HG02840 (cell line): ENCODE results near the gene MACROD1.

Experiments
- ATAC-seq: cut with Tn5 transposase; IDR thresholded peaks from one replicate; pipeline ENCODE4 v1.9.1; 2021; ENCODE audit warnings: mild to moderate bottlenecking, moderate library complexity, moderate number of reproducible peaks; ENCODE audit not compliant: unreplicated experiment, low FRiP score

The MACROD1 gene

GRCh38 chr11:64043545-64043944 is 122.4 kb downstream of the MACROD1 start:
- no peak for ATAC-seq

DNA sequence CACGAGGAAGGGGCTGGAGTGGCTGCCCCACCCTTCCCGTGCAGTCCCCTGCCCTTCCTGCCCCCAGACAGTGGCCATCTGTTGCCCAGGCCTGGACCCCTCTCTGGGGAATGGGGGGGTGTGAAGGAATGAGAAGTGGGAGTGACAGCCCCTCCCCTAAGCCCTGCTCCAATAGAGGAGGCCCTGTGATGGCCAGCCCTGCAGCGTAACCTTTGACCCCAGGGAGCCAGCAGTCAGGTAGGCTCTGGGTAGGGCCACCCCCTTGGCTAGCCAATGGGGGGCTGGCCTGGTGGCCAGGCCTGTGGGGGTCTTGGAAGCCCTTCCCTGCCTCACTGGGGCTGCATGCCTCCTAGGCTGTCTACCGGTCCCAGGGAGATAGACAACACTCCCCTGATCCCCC is 123.6 kb downstream of the MACROD1 start:
- no peak for ATAC-seq

DNA sequence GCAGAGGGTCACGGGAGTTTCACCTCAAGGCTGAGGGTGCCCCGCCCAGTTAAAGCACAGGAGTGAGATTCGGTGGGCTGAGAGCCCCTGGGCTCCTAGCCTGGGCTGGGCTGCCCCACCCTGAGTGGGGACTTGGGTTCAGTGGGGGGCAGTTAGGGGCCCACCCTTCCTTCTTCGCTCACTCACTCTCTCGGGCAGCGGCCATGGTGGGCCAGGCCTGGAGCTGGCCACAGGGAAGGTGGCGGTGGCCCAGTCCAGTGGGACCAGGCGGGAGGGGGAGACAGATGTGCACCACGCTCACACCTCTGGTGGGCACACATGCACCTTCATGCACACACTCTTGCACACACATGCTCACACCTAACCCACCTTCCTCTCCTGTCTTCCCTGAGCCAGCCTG is 124.1 kb downstream of the MACROD1 start:
- no peak for ATAC-seq

DNA sequence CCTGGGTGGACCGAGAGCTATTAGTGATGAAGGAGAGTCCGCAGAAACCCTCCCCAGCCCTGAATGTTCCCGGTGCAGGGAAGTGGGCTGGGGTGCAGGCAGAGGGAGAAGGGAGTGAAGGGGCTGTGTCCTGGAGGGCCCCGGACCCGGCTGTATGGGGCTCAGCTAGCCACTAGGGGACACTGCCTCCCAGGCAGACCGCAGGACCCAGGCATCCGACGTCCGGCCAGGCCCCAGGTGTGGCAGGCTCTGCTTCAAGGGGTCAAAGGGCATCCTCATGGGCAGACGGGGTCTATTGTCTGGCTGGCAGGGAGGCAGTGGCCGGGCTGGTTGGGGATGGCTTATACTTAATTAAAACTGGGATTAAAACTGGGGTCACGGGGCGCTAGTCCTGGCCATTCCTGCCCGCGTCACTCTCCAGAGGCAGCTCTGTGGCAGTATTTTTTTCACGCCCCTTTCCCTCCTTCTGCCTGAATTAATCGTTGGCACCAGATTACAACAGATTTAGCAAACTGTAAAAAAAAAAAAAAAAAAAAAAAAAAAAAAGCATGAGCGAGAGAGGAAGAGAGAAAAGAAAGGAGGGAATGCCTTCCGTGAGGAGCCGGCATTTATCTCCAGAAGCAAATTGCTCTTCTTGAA is 125.1 kb downstream of the MACROD1 start:
- ATAC-seq, result no peak

- no peak for ATAC-seq
Measured at GRCh38 chr11:64039012-64039665, 126.8 kb downstream of the MACROD1 start.

- no peak for ATAC-seq
Measured at GRCh38 chr11:64038500-64038899, 127.4 kb downstream of the MACROD1 start.

- ATAC-seq, result no peak
Measured at GRCh38 chr11:64037027-64037634, 128.8 kb downstream of the MACROD1 start.

DNA sequence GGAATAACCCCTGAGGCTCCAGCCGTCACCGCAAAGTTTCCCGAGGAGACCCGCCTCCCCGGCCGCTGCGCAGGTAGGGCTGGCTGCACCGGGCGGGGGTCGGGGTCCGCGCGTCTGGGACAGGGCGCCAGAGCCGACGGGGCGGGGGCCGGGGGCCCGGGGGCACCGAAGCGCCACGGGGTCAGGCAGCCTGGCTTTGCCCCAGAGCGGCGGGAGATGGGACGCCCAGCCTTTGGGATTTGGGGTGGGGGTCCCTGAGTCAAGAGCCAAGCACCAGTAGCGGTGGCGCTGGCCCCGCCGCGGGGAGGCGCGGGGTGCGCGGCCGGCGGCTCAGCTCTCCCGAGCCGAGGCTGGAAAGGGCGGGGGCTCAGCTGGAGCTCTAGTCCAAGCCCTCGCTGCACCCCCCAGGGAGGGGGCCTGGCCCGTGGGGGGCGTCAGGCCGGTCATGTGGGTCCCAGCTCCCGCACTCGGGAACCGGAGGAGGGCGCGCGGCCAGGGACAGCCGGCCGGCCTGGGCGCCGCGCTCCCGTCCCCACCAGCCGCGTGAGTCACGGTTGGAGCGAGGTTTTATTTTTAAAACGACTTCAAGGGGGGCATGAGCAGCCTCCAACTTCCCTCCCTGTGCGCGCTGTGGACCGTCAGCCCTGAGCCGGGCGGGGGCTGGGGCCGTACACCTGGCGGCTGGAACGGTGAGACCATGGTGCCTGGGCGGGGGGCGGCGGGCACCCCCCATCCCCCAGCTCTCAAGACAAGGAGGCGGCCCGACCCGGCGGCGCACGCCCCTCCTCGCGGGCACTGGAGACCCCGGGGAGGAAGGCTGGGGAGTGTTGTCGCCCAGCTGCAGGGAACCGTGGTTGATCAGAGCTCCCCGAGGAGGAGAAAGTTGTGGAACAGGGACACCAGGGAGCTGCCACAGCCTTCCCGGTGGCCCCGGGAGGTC is 129.6 kb downstream of the MACROD1 start:
- ATAC-seq, result no peak

GRCh38 chr11:64035576-64035975 is 130.3 kb downstream of the MACROD1 start, which contains the start of gene FLRT1:
FLRT1 (plus strand) TSS chr11:64035931; CDS start chr11:64116268, 80,337 bp downstream.
- no peak for ATAC-seq

GRCh38 chr11:64035081-64035524 is 130.8 kb downstream of the MACROD1 start:
- ATAC-seq, result no peak

DNA sequence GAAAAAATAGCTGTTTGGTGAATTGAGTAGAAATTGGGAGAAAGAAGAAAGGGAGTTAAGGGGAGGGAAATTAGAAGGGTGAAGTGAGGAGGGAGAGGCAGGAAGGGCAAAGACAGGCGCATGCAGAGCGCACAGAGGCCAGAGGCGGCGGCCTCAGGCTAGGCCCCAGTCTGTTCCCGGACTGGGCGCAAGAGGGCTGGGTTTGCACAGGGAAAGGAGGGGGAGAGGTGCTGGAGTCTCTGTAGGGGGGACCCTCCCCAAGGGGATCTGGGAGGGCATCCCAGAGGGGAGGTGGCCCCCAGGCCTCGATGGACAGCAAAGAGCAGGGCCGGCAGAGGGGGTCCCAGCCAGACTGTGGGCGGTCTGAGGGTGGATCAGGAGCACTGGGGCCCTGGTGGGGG is 131.5 kb downstream of the MACROD1 start:
- no peak for ATAC-seq

GRCh38 chr11:64032050-64032449 is 133.9 kb downstream of the MACROD1 start:
- ATAC-seq, result no peak

DNA sequence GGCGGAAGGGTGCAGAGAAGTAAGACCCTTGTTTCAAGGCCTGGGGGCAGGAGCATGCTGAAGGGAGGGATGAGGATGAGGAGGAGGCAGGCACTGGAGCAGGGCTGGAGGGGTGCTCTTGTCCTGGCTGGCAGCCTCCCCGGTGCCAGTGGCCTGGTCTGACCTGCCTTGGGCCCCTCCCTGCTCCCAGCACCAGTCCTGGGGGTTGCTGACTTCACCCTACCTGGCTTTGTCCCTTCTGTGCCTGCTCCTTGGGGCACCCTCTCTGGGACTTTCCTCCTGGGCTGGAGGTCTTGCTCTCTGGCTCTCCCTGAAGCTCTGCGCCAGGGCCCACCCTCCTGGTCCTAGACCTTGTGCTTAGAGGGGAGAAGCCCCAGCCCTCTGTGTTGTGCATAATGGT is 134.9 kb downstream of the MACROD1 start:
- no peak for ATAC-seq

- ATAC-seq, result no peak
Measured at GRCh38 chr11:64029773-64030172, 136.1 kb downstream of the MACROD1 start.

- ATAC-seq, result no peak
Measured at GRCh38 chr11:64028398-64029115, 137.4 kb downstream of the MACROD1 start.

- no peak for ATAC-seq
Measured at GRCh38 chr11:64027651-64028397, 138.1 kb downstream of the MACROD1 start.

GRCh38 chr11:64026575-64027205 is 139.2 kb downstream of the MACROD1 start:
- ATAC-seq, result no peak

- ATAC-seq, result no peak
Measured at GRCh38 chr11:64025205-64025604, 140.7 kb downstream of the MACROD1 start.
